NOMO-1 (cell line): ENCODE results near the gene RIC8B.

Experiments used
- DNase-seq, 2 experiments: peaks; one replicate each; lab custom pipeline; 2025; ENCODE audit not compliant: unreplicated experiment in 2 of 2; lab: John Stamatoyannopoulos, UW

RIC8B gene

GRCh38 chr12:106866426-106867080 lies 92.1 kb downstream of the RIC8B start:
- DNase-seq: no peak

GRCh38 chr12:106867651-106868050 lies 93.2 kb downstream of the RIC8B start:
- no peak for DNase-seq

- DNase-seq: no peak
These were observed 94.7 kb downstream of the RIC8B start for GRCh38 chr12:106868982-106869700.

- DNase-seq: no peak
These were observed 95.6 kb downstream of the RIC8B start for GRCh38 chr12:106870116-106870515.

- DNase-seq: no peak
These were observed 97.0 kb downstream of the RIC8B start for GRCh38 chr12:106871477-106871876.

- DNase-seq: peak; percentile 52 to 89
These were observed 99.5 kb downstream of the RIC8B start for GRCh38 chr12:106873983-106874382.

- no peak for DNase-seq
These were observed 104.3 kb downstream of the RIC8B start for GRCh38 chr12:106878804-106879203.

GRCh38 chr12:106879612-106880011 lies 105.1 kb downstream of the RIC8B start:
- DNase-seq: no peak

- no peak for DNase-seq
These were observed 108.9 kb downstream of the RIC8B start for GRCh38 chr12:106883426-106883825.

- DNase-seq: no peak
These were observed 110.5 kb downstream of the RIC8B start for GRCh38 chr12:106885026-106885425.

GRCh38 chr12:106885541-106886249 lies 111.2 kb downstream of the RIC8B start:
- DNase-seq: no peak

- no peak for DNase-seq
These were observed 112.5 kb downstream of the RIC8B start for GRCh38 chr12:106886932-106887331.

- no peak for DNase-seq
These were observed 114.0 kb downstream of the RIC8B start for GRCh38 chr12:106888348-106888970.

GRCh38 chr12:106889326-106889725 lies 114.8 kb downstream of the RIC8B start:
- DNase-seq: no peak

- no peak for DNase-seq
These were observed 115.6 kb downstream of the RIC8B start for GRCh38 chr12:106889950-106890626.

GRCh38 chr12:106892075-106892474 lies 117.6 kb downstream of the RIC8B start:
- no peak for DNase-seq

- no peak for DNase-seq
These were observed 119.0 kb downstream of the RIC8B start for GRCh38 chr12:106893451-106893850.

- no peak for DNase-seq
These were observed 120.3 kb downstream of the RIC8B start for GRCh38 chr12:106894774-106895173.

- DNase-seq: no peak
These were observed 122.1 kb downstream of the RIC8B start for GRCh38 chr12:106896603-106897002.

GRCh38 chr12:106897082-106897481 lies 122.6 kb downstream of the RIC8B start:
- no peak for DNase-seq
